GM12873 (cell line): ENCODE results near the gene SH3BP4.

ENCODE experiments used
- TF ChIP-seq, protein P1 (sequence below): IDR thresholded peaks from 2 replicates; pipeline ENCODE4 v1.5.1; 2012; ENCODE audit warnings: low read depth, mild to moderate bottlenecking, moderate library complexity, low read length, control low read depth; ENCODE audit not compliant: insufficient read depth; ENCODE audit errors: missing control alignments

SH3BP4 gene

DNA sequence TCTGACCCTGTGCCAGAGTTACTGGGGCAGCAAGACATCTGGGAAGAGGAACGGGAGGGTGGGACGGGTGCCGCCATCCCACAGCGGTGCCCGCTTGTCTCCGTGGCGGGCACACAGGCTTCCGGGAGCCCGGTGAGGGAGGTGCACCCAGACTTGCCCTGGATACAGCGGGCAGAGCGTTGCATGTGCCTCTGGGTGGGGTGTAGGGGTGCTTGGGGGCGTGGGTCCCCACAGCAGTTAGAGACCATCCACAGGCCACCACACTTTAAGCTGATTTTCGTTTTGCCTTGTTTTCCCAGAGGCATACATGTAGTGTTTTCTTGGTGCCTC, 45.1 kb downstream of the SH3BP4 start:
- TF ChIP-seq, protein P1, sequence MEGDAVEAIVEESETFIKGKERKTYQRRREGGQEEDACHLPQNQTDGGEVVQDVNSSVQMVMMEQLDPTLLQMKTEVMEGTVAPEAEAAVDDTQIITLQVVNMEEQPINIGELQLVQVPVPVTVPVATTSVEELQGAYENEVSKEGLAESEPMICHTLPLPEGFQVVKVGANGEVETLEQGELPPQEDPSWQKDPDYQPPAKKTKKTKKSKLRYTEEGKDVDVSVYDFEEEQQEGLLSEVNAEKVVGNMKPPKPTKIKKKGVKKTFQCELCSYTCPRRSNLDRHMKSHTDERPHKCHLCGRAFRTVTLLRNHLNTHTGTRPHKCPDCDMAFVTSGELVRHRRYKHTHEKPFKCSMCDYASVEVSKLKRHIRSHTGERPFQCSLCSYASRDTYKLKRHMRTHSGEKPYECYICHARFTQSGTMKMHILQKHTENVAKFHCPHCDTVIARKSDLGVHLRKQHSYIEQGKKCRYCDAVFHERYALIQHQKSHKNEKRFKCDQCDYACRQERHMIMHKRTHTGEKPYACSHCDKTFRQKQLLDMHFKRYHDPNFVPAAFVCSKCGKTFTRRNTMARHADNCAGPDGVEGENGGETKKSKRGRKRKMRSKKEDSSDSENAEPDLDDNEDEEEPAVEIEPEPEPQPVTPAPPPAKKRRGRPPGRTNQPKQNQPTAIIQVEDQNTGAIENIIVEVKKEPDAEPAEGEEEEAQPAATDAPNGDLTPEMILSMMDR = no peak

- TF ChIP-seq, protein P1 = no peak
These were observed 45.6 kb downstream of the SH3BP4 start for GRCh38 chr2:234997389-234997788.

DNA sequence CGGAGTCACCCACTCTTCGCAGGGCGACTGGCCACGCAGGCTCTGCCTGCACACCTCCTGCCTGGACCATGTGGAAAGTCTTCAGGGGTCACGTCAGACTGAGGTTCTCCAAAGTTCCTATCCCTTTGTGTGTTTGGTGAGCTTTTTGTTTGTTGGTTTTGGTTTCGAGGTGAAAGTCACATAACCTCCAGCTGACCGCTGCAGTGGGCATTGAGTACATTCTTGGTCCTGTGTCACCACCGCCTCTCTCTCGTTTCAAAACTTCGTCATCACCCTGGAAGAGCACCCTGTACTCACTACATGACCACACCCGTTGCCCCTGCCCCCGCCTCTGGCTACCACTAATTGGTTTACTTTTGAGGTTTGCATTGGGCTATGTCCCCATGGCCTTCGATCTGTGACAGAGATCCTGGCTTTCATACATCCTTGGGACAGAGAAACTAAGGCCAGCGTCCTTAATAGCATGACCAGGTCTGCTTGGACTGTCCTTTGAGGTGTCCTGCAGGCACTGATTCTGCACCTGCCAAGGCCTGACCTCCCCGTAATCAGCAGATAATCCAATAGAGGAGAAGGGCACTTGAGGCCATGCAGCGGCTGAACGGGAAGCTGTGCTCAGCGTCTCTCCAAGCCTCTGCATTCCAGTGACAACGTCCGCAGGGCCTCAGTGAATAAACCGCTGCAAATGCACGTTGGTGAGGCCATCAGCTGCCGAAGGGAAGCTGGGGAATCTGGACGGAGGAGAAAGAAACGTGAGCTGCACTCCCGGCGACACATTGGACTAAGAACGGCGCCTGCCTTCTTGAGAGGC, 46.8 kb downstream of the SH3BP4 start:
- TF ChIP-seq, protein P1 = no peak

- TF ChIP-seq, protein P1 = no peak
These were observed 48.1 kb downstream of the SH3BP4 start for GRCh38 chr2:234999740-235000425.

GRCh38 chr2:235000426-235001236, 48.8 kb downstream of the SH3BP4 start:
- TF ChIP-seq, protein P1 = no peak

GRCh38 chr2:235001237-235002133, 49.7 kb downstream of the SH3BP4 start:
- TF ChIP-seq, protein P1 = no peak
